Lower leg skin (tissue), 4 donors: ENCODE measurements around the gene NPR2. TPM values are rescaled to one million over a fixed set of nuclear protein-coding genes. Genes with fewer than 3 reads are reported as not detected.
A peak's percentile ranks its signal among the peaks of the same experiment; 100 is the strongest.

ENCODE experiments used
- DNase-seq, 2 donors: peaks; one replicate each; pipeline ENCODE4 v3.0.0-alpha.2; 2019; ENCODE audit warnings: low spot score in 2 of 2
- H3K4me3 ChIP-seq: fragments of 200-600 bp; sonication (generic); 2 replicates; pipeline ENCODE4 v1.5.1; 2017; ENCODE audit warnings: mild to moderate bottlenecking, low read depth; ENCODE audit not compliant: poor library complexity, severe bottlenecking
- CTCF ChIP-seq, 3 donors: fragments of 450-650 bp; IDR thresholded peaks; one replicate each; pipeline ENCODE4 v1.5.1; 2016; ENCODE audit warnings: antibody characterized with exemption in 3 of 3, mild to moderate bottlenecking in 3 of 3, moderate library complexity in 2 of 3
- POLR2A ChIP-seq, 2 donors: fragments of 450-650 bp; IDR thresholded peaks; one replicate each; pipeline ENCODE4 v1.6.1; 2016 to 2017; ENCODE audit warnings: antibody characterized with exemption in 2 of 2, mild to moderate bottlenecking in 1 of 2, moderate library complexity in 1 of 2
- WGBS, 2 donors: methylation state at CpG; one replicate each; pipeline ENCODE4 v1.1.5; 2018; 5-methylcytosine and 5-hydroxymethylcytosine counted together
- intact Hi-C: fragments of 100-400 bp; cut with DNase I; formaldehyde crosslinking; loops from one replicate; pipeline ENCODE4 v1.15.0; 2023; ENCODE audit warnings: low total_unique reads
- total RNA-seq, 4 donors: library from RNA; depleted of rRNA; stranded (reverse); fragments of >200 nt; gene quantifications; one replicate each; pipeline ENCODE4 v1.1.0, GENCODE V29; 2016

Gene NPR2
- total RNA-seq, 4 donors from 2014 or later = 12.2 to 20.4 (median 18.8) TPM

- DNase-seq = peak; percentile 54 to 80
- TF ChIP-seq CTCF (IDR thresholded peaks at IDR 0.05) (no peak), POLR2A (IDR thresholded peaks at IDR 0.05) (no peak)
- WGBS, 2 donors = 95 to 96% methylated on average over 17 of the region's 17 CpGs
- intact Hi-C loops = no loop called here
- no peak overlapping the region for H3K4me3 ChIP-seq
These were observed 50.8 kb downstream of the NPR2 start for GRCh38 chr9:35842020-35842745.

DNA sequence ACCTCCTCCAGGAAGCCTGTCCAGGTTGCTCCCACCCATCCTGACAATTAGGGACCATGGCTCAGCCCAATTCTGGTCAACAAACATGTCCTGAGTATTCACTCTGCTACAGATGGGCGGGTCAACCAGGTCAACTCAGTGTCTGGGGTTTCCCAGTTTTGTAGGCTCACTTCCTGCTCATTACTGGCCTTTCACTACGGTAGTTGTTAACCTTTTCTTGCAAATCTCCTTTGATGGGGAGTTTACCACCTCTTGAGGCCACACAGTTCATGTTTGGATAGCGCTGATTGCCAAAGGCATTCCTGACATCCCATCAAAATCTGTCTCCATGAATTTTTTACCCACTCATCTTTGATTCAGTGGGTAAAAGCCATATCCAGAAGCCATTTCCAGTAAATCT lies 51.4 kb downstream of the NPR2 start:
- intact Hi-C loops = no loop called here

DNA sequence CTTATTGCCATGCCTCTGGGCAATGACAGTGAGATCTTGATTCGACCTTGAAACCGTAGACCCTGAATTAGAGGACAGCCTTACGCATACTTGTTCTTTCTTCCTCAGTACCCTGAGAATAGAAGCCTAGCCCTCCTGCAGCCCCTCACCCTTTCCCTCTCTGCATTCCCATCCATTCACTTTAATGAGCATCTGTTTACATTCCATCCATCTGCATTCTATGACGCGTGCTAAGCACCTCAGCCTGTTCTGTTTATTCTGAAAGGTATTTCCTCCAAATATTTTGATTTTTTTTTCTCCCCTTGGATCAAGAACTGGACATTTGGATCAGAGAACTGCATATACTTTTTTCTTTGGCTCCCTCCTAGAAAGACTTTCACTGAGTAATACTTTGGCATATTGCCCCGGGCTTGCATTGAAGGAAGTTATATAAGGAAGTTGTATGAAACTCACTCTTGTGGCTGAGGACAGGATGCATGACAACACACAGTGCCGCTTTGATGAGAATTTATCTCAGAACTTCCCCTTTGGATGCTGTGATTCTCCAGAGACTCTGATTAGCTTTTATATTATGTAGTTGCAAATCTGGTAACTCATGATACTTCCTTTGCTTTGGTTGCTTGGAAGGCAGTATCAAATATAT lies 53.4 kb downstream of the NPR2 start:
- intact Hi-C loops = no loop called here
- WGBS, 2 donors = 19 to 22% methylated on average over 7 of the region's 7 CpGs

More for the DNA sequence above, 51.4 kb downstream of the NPR2 start:
- 77 to 79% methylated on average over 3 of the region's 3 CpGs for WGBS, 2 donors
- no peak overlapping the region for H3K4me3 ChIP-seq
- no peak for TF ChIP-seq POLR2A (IDR thresholded peaks at IDR 0.05)
- TF ChIP-seq CTCF (IDR thresholded peaks at IDR 0.05) = no peak
- no peak for DNase-seq

GRCh38 chr9:35845824-35846771 lies 54.7 kb downstream of the NPR2 start:
- peak in 1 of 2 donors; percentile 84 for DNase-seq
- intact Hi-C loops = no loop called here
- no peak overlapping the region for H3K4me3 ChIP-seq
- TF ChIP-seq CTCF (IDR thresholded peaks at IDR 0.05) (no peak), POLR2A (IDR thresholded peaks at IDR 0.05) (no peak)
- 63 to 67% methylated on average over 32 to 47 of the region's 53 CpGs for WGBS, 2 donors

More for the DNA sequence above, 53.4 kb downstream of the NPR2 start:
- TF ChIP-seq POLR2A (IDR thresholded peaks at IDR 0.05) = no peak
- TF ChIP-seq CTCF (IDR thresholded peaks at IDR 0.05) = no peak
- no peak overlapping the region for H3K4me3 ChIP-seq
- peak; percentile 77 to 82 for DNase-seq

- intact Hi-C loops = no loop called here
- no peak for DNase-seq
- no peak overlapping the region for H3K4me3 ChIP-seq
- WGBS, 2 donors = 58 to 76% methylated on average over 4 of the region's 4 CpGs
- TF ChIP-seq CTCF (IDR thresholded peaks at IDR 0.05) = no peak
- no peak for TF ChIP-seq POLR2A (IDR thresholded peaks at IDR 0.05)
These were observed 56.6 kb downstream of the NPR2 start for GRCh38 chr9:35847792-35848572.
